ENCODE data around the gene RAPGEF5.

The RAPGEF5 gene

DNA sequence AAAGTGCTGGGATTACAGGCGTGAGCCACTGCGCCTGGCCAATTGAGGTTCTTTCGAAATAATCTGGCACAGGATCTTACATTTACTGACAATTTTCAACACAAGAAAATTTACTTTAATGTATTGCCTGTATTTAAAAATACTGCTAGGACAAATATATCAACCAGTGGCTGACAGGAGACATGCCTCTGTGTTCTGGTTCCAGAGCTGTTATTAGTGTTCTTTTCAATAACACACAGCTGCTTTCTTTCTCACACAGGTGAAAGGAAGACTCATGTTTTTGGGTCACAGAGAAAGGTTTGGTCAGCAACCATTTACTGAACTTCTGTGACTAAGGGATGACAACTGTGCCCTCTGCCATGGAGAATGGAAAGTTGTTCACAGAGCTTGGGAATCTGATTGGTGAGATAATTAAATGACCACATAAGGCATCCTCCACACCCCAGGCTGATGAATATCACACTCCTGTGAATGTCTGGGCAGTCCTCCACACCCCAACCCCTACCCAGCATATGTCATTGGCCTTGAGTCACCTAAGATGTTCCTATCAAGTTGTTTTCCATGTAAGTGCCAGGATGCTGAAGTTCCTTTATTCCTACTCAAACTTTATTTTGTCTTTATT lies 180.1 kb downstream of the RAPGEF5 start:
- H3K27ac ChIP-seq = no peak overlapping the region
- TF ChIP-seq, protein P1, sequence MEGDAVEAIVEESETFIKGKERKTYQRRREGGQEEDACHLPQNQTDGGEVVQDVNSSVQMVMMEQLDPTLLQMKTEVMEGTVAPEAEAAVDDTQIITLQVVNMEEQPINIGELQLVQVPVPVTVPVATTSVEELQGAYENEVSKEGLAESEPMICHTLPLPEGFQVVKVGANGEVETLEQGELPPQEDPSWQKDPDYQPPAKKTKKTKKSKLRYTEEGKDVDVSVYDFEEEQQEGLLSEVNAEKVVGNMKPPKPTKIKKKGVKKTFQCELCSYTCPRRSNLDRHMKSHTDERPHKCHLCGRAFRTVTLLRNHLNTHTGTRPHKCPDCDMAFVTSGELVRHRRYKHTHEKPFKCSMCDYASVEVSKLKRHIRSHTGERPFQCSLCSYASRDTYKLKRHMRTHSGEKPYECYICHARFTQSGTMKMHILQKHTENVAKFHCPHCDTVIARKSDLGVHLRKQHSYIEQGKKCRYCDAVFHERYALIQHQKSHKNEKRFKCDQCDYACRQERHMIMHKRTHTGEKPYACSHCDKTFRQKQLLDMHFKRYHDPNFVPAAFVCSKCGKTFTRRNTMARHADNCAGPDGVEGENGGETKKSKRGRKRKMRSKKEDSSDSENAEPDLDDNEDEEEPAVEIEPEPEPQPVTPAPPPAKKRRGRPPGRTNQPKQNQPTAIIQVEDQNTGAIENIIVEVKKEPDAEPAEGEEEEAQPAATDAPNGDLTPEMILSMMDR (IDR thresholded peaks at IDR 0.05) = no peak
- TF ChIP-seq ZFX (IDR thresholded peaks at IDR 0.05; ENCODE audit: borderline replicate concordance) = no peak

DNA sequence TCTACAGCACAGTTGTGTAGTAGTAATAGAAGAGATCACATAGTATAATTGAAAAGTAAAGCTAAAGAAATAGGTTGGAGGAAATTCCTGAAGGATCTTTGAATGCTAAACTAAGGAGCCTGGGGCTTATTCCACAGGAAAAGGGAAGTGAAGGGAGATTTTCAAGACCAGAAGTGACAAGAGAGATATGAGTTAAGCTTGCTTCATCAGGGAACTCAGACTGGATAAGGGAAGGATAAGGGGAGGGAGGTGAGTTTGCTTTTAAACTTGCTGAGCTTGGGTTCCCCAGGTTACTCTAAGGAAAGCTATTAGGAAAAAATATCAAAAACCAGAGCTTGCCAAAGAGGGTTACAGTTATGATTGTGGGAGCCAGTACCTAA lies 182.4 kb downstream of the RAPGEF5 start:
- no peak overlapping the region for H3K27ac ChIP-seq
- TF ChIP-seq ZFX (IDR thresholded peaks at IDR 0.05; ENCODE audit: borderline replicate concordance) = no peak
- TF ChIP-seq, protein P1 (IDR thresholded peaks at IDR 0.05) = no peak

DNA sequence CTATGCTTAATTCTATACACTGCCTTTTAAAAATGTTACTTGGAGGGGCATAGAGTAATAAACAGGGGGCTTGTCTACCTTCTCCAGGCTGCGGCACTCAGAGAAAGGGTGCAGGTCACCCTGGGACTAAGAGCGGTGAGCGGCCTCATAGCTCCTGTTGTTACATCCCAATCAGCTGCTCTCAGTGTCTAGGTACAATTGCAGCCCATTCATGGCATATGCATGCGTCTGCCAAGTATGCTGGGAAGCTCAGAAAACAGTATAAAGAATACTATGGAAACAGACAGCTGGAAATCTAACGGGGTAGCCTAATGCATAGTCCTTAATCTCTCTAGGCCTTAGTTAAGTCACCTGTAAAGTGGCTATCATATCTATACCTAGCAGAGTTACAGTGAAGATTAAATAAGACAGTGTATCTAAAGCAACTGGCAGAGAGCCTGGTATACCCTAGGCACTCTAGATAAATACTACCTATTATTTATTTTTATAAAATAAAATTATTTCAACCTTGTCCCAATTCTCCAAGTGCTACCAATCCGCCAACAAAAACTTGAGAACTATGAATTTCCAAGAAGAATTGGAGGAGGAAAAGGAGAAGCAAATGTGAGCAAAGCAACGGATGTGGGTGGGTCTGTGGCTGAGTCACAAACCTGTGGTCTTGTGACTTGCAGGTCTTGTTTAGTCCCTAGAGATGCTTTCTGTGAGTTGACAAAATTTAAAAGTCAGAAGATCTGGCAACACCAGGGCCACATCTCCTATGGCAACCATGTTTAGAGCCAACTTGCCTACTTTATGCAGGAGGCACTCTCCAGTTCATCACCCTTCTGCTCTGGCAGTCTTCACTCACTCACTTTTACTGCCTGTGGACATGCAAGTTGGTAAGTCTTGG lies 183.0 kb downstream of the RAPGEF5 start:
- H3K27ac ChIP-seq = no peak overlapping the region
- TF ChIP-seq, protein P1 (IDR thresholded peaks at IDR 0.05) = no peak
- TF ChIP-seq ZFX (IDR thresholded peaks at IDR 0.05; ENCODE audit: borderline replicate concordance) = no peak

DNA sequence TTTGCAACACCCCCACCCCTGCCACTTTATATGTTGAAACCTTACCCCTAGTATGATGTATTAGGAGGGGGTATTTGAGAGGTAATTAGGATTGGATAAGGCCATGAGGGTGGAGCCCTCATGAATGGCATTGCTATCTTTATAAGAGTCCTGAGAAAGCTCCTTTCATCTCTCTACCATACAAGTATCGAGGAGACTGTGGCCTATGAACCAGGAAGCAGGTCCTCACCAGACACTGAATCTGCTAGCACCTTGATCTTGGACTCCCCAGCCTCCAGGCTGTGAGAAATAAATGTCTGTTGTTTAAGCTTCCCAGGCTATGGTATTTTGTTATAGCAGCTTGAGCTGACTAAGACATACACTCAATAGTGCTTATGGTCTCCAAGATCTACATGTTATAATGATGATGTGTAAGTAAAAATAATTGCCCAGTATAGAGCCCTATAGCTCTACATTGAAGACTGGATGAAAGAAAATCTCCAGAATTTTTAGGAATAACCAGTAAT lies 188.8 kb downstream of the RAPGEF5 start:
- TF ChIP-seq, protein P1 (IDR thresholded peaks at IDR 0.05) = no peak
- TF ChIP-seq ZFX (IDR thresholded peaks at IDR 0.05; ENCODE audit: borderline replicate concordance) = no peak
- H3K27ac ChIP-seq = no peak overlapping the region

DNA sequence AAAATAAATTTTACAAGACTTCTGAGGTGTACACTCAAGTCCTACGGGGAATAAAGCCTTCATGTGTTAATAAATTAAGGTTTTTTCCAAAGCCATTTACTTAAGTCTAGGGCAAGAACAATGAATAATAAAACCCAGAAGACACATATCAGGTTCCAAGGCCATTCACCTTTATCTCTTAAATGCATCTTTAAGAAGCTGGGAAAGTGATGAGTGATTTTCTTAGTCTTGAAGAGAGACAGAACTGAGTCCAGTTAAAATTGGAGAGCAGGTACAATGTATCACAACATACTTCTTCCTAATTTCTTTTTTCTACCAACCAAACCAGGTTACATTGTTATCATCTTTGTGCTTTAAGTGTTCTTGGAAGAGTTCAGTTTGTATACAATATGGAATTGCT lies 189.5 kb downstream of the RAPGEF5 start:
- no peak overlapping the region for H3K27ac ChIP-seq
- TF ChIP-seq ZFX (IDR thresholded peaks at IDR 0.05; ENCODE audit: borderline replicate concordance) = no peak
- TF ChIP-seq, protein P1 (IDR thresholded peaks at IDR 0.05) = no peak

DNA sequence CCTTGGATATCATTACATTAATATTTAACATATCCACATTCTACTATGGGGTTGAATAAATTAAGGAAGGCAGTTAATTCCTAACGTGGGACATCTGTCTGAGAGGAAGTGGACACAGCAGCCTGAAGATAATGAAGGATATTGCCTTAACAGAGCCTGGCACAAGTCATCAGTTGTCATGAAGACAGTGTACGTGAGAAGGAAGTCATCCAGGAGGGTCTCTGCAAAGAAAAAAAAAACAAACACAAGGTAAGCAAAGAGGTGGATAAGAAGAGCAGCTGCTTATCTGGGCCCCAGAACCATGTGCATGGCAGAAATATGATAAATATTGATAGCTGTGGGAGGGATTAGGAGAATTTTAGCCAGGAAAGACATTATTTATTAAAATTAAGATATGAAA lies 190.0 kb downstream of the RAPGEF5 start:
- H3K27ac ChIP-seq = no peak overlapping the region
- TF ChIP-seq, protein P1 (IDR thresholded peaks at IDR 0.05) = no peak
- no peak for TF ChIP-seq ZFX (IDR thresholded peaks at IDR 0.05; ENCODE audit: borderline replicate concordance)

DNA sequence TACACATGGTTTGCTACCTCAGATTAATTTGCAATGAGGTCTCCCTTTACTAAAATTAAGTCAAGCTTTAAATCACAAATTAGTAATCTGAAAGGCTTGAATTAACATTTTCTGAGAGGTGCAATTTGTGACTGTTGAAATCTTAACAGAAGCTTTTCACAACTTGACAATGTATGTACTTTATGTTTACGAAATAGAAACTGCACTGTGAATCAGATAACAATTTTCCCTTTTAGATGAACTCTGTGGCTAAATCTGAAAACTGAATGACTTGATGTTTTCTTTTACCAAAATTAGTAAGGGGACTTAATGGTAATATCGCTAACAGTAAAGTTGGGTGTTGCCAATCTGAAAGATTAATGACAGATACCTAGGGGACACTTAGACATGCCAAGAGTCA lies 197.6 kb downstream of the RAPGEF5 start:
- H3K27ac ChIP-seq = no peak overlapping the region
- TF ChIP-seq, protein P1 (IDR thresholded peaks at IDR 0.05) = no peak
- TF ChIP-seq ZFX (IDR thresholded peaks at IDR 0.05; ENCODE audit: borderline replicate concordance) = no peak

All from 22Rv1 (cell line).